GM19043 (cell line): ENCODE measurements around the gene OSBP.

Experiments
- ATAC-seq: cut with Tn5 transposase; IDR thresholded peaks from one replicate; pipeline ENCODE4 v1.9.1; 2021; ENCODE audit warnings: low read depth; ENCODE audit not compliant: unreplicated experiment

OSBP gene

GRCh38 chr11:59610289-59610688 is 5.3 kb downstream of the OSBP start:
- ATAC-seq, result no peak

GRCh38 chr11:59607703-59608454 is 7.7 kb downstream of the OSBP start:
- ATAC-seq, result no peak

- ATAC-seq, result no peak
These were observed 13.1 kb downstream of the OSBP start for GRCh38 chr11:59602432-59602831.

- no peak for ATAC-seq
These were observed 13.8 kb downstream of the OSBP start for GRCh38 chr11:59601788-59602187.

- ATAC-seq, result no peak
These were observed 14.9 kb downstream of the OSBP start for GRCh38 chr11:59600636-59601035.

GRCh38 chr11:59600234-59600633 is 15.3 kb downstream of the OSBP start:
- ATAC-seq, result no peak

- no peak for ATAC-seq
These were observed 16.6 kb downstream of the OSBP start for GRCh38 chr11:59598961-59599360.

- no peak for ATAC-seq
These were observed 31.3 kb downstream of the OSBP start for GRCh38 chr11:59584294-59584693.

- ATAC-seq, result no peak
These were observed 33.6 kb downstream of the OSBP start for GRCh38 chr11:59582006-59582405.

GRCh38 chr11:59578369-59578768 is 37.2 kb downstream of the OSBP start:
- no peak for ATAC-seq

GRCh38 chr11:59575505-59575904 is 40.1 kb downstream of the OSBP start:
- ATAC-seq, result no peak

GRCh38 chr11:59574932-59575502 is 40.6 kb downstream of the OSBP start:
- ATAC-seq, result no peak

GRCh38 chr11:59574467-59574866 is 41.1 kb downstream of the OSBP start:
- ATAC-seq, result no peak

- ATAC-seq, result no peak
These were observed 42.4 kb downstream of the OSBP start for GRCh38 chr11:59573216-59573615.

GRCh38 chr11:59572091-59572490 is 43.5 kb downstream of the OSBP start:
- ATAC-seq, result no peak

- no peak for ATAC-seq
These were observed 53.3 kb downstream of the OSBP start for GRCh38 chr11:59562292-59562691.

- peak; percentile 44 for ATAC-seq
These were observed 54.7 kb downstream of the OSBP start for GRCh38 chr11:59560702-59561473.

- peak; percentile 32 for ATAC-seq
These were observed 55.3 kb downstream of the OSBP start for GRCh38 chr11:59560290-59560701.

GRCh38 chr11:59559886-59560285 is 55.7 kb downstream of the OSBP start:
- ATAC-seq, result no peak

- ATAC-seq, result no peak
These were observed 57.3 kb downstream of the OSBP start for GRCh38 chr11:59558270-59558643.

GRCh38 chr11:59556917-59557348 is 58.6 kb downstream of the OSBP start:
- ATAC-seq, result no peak
